Activated T-cell treated with anti-CD3 and anti-CD28 coated beads, Interleukin-2, amount 50 U/mL, for 72 hours (primary cell): Measurements from ENCODE around the gene ACSL5. TPM values are rescaled to one million over a fixed set of nuclear protein-coding genes. Genes with fewer than 3 reads are reported as not detected.

Experiments used
- ATAC-seq, 2 donors: fragments of 150-1000 bp; cut with Tn5 transposase; replicated peaks in 1 of 2; 2 replicates each; pipeline ENCODE4 v1.10.0; 2021; ENCODE audit warnings: moderate library complexity in 2 of 2, mild to moderate bottlenecking in 1 of 2
- DNase-seq, 2 donors: peaks; one replicate each; pipeline ENCODE4 v3.0.0; 2021 to 2022; ENCODE audit warnings: mixed read lengths in 1 of 2
- H3K27ac Mint-ChIP-seq: one replicate; pipeline ENCODE4 v1.8.0; 2022; ENCODE audit warnings: mild to moderate bottlenecking, moderate library complexity, mixed read lengths
- H3K27me3 Mint-ChIP-seq: one replicate; pipeline ENCODE4 v1.8.0; 2022; ENCODE audit warnings: low read depth, mixed read lengths
- H3K36me3 Mint-ChIP-seq, 2 donors: one replicate each; pipeline ENCODE4 v1.8.0; 2022; ENCODE audit warnings: mixed read lengths in 2 of 2, mild to moderate bottlenecking in 1 of 2; ENCODE audit not compliant: insufficient read depth in 2 of 2
- H3K4me1 Mint-ChIP-seq: one replicate; pipeline ENCODE4 v1.8.0; 2022; ENCODE audit warnings: low read depth, mixed read lengths
- H3K4me3 Mint-ChIP-seq, 2 donors: one replicate each; pipeline ENCODE4 v1.8.0; 2022; ENCODE audit warnings: mild to moderate bottlenecking in 2 of 2, mixed read lengths in 2 of 2, moderate library complexity in 2 of 2
- H3K9me3 Mint-ChIP-seq, 2 donors: one replicate each; pipeline ENCODE4 v1.8.0; 2022; ENCODE audit warnings: mixed read lengths in 2 of 2
- total RNA-seq, 2 donors: library from RNA; stranded (reverse); gene quantifications; one replicate each; pipeline ENCODE4 v1.2.3, GENCODE V29; 2022

The ACSL5 gene
- total RNA-seq, 2 donors from 2014 or later: 49.5 to 54.5 TPM

DNA sequence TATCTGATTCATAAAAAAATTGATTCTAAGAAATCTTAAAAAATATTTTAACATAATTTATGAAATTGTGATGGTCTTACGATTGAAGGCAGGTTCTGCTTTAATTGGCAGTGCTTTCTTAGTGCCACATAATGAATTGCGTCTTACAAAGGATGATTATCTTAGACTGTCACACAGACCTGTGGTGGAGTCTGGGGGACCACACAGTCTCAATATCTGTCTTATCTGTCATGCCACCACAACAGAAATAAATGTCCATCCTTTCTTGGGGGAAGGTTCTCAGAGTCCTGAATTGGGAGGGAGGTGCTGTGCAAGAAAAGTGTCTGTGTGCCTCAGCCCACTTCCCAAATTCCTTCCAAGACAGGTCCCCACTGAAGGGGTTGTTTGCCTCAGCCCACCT is 38.8 kb downstream of the ACSL5 start:
- Mint-ChIP-seq H3K27me3 (no peaks in the 10 kb centered on the region), H3K27ac (no peak overlapping the region), H3K4me1 (no peaks in the 10 kb centered on the region), H3K9me3 (no peaks in the 10 kb centered on the region), H3K36me3 (peaks cover 9 to 24% of the 10 kb centered on the region in 2 donors), H3K4me3 (no peak overlapping the region)
- no peak for DNase-seq
- ATAC-seq: no peak

DNA sequence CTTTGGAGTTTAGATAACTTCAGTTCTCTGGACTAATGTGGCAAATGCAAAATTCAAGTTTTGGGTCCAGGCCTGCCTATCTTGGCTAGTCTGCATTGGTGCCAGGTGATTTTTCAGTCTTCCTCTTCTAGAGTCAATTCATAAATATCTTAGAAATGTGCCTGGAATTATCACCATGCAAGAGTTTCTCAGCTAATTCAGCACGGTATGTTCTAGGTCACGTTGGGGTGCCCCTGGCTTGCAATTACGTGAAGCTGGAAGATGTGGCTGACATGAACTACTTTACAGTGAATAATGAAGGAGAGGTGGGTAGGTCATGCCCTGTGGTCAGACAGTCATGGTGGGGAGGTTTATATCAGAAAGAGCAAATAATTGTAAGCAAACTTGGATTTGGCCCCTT is 47.8 kb downstream of the ACSL5 start:
- Mint-ChIP-seq H3K27me3 (no peaks in the 10 kb centered on the region), H3K27ac (peak overlapping the region; percentile 68), H3K9me3 (no peaks in the 10 kb centered on the region), H3K36me3 (peaks cover 13 to 14% of the 10 kb centered on the region in 2 donors), H3K4me3 (no peak overlapping the region), H3K4me1 (no peaks in the 10 kb centered on the region)
- ATAC-seq: no peak
- no peak for DNase-seq

DNA sequence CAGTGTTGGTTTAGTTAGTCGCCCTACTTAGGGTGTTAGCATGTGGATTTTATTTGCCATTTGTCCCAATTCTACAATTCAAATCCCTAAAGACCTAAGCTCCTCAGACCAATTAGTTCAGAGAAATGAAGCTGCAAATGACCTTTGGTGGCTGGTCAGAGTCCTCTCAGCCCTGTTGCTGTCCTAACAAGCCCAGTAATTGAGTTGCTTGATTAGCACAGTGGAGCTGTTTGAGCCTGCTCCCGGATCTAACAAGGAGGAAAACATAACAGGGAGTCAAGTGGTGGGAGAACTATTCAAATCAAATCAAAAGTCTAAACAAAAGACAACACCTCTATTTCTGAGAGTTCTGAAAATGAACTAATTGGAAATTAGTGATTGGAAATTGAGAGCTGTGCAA is 50.7 kb downstream of the ACSL5 start:
- DNase-seq (no peak), ATAC-seq (no peak)
- Mint-ChIP-seq H3K27ac (no peak overlapping the region), H3K4me3 (no peak overlapping the region), H3K9me3 (no peaks in the 10 kb centered on the region), H3K36me3 (peaks cover 15 to 17% of the 10 kb centered on the region in 2 donors), H3K27me3 (no peaks in the 10 kb centered on the region), H3K4me1 (no peaks in the 10 kb centered on the region)

DNA sequence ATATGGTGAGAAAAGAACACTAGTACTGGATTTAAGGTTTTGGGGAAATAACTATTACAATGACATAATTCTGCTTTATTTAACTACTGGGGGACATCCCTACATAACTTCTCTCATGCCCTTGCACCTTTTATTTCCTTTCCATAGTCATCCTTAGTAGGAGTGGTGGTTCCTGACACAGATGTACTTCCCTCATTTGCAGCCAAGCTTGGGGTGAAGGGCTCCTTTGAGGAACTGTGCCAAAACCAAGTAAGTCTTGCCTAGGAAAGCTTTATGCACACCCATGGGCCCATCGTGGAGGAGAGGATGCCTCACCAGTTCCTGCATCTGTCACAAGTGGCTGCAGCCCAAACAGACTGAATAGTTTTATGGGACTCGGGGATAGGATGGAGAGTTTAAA is 52.2 kb downstream of the ACSL5 start:
- Mint-ChIP-seq H3K27ac (no peak overlapping the region), H3K4me1 (no peaks in the 10 kb centered on the region), H3K9me3 (no peaks in the 10 kb centered on the region), H3K36me3 (peaks cover 15 to 16% of the 10 kb centered on the region in 2 donors), H3K4me3 (no peak overlapping the region), H3K27me3 (no peaks in the 10 kb centered on the region)
- DNase-seq (no peak), ATAC-seq (no peak)

DNA sequence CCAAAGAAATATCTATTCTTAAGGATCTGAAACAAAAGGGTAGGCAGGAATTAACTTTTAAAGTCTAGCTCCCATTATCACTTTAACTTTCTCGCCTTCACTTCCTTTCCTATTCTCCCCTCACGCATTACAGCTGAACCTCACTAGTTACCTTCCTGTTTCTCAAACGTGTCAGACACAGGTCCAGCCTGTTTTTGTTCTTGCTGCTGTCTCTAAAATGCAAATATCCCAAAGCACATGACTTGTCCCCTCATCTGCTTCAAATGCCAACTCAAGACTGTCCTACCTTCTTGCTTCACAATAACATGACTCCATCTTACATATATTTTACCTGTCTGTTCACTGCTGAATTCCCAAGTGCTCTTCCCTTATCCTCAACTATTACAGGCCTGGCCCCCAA is 55.2 kb downstream of the ACSL5 start:
- H3K4me1 Mint-ChIP-seq: no peaks in the 10 kb centered on the region
- no peak for ATAC-seq
- no peak overlapping the region for H3K4me3 Mint-ChIP-seq
- DNase-seq: no peak
- peaks cover 13 to 26% of the 10 kb centered on the region in 2 donors for H3K36me3 Mint-ChIP-seq
- no peaks in the 10 kb centered on the region for H3K9me3 Mint-ChIP-seq
- no peaks in the 10 kb centered on the region for H3K27me3 Mint-ChIP-seq
- peak overlapping the region; percentile 18 for H3K27ac Mint-ChIP-seq

DNA sequence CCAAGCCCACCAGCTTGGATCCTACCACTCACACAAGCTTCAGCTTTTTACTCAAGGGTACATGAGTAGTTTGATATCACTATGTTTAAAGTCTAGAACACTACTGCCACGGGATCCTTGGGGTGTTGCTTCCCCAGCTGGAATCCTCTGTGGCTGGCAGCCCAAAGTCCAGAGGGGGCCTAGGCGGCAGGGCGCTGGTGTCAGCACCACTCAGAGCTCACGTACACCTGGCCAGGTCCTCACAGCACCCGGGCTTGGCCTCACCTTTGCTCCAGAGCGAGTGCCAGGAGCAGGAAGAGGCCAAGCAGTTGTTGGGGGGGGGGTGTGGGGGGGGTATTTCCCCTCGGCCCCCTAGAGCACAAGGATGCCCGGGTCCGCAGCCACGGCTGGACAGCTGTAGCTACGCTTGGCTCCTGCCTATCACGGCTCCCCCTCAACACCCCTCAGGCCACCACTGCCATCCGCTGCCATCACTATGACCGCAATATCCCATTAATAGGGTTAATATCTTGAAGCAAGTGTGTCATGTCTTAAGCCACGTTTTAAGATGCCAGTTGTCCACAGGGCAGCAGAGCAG is 55.8 kb downstream of the ACSL5 start:
- no peak for DNase-seq
- no peaks in the 10 kb centered on the region for H3K27me3 Mint-ChIP-seq
- peaks cover 13 to 29% of the 10 kb centered on the region in 2 donors for H3K36me3 Mint-ChIP-seq
- H3K4me3 Mint-ChIP-seq: no peak overlapping the region
- no peaks in the 10 kb centered on the region for H3K4me1 Mint-ChIP-seq
- H3K27ac Mint-ChIP-seq: peak overlapping the region; percentile 18
- H3K9me3 Mint-ChIP-seq: no peaks in the 10 kb centered on the region
- no peak for ATAC-seq

DNA sequence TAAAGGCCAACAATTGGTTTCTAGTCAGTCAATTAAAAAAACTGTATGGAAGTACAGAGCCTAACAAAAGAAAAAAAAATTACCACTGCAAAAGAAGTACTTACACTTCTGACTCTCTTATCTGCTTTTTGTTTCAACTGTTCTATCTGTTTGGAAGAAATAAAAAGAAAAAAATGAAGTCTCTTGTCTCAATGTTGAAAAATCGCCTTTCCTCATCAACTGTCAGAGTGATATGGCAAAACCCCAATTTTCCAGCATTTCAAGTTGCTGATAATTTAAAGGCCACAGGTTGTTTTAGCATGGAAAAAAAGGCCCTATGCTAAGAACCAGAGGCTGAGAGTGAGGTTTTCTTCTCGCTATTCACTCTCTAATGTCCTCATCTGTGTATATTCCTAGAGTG is 59.2 kb downstream of the ACSL5 start:
- DNase-seq (no peak), ATAC-seq (no peak)
- peak overlapping the region; percentile 51 for H3K27ac Mint-ChIP-seq
- H3K9me3 Mint-ChIP-seq: no peaks in the 10 kb centered on the region
- no peaks in the 10 kb centered on the region for H3K27me3 Mint-ChIP-seq
- H3K36me3 Mint-ChIP-seq: peaks cover 8 to 22% of the 10 kb centered on the region in 2 donors
- H3K4me1 Mint-ChIP-seq: no peaks in the 10 kb centered on the region
- no peak overlapping the region for H3K4me3 Mint-ChIP-seq

DNA sequence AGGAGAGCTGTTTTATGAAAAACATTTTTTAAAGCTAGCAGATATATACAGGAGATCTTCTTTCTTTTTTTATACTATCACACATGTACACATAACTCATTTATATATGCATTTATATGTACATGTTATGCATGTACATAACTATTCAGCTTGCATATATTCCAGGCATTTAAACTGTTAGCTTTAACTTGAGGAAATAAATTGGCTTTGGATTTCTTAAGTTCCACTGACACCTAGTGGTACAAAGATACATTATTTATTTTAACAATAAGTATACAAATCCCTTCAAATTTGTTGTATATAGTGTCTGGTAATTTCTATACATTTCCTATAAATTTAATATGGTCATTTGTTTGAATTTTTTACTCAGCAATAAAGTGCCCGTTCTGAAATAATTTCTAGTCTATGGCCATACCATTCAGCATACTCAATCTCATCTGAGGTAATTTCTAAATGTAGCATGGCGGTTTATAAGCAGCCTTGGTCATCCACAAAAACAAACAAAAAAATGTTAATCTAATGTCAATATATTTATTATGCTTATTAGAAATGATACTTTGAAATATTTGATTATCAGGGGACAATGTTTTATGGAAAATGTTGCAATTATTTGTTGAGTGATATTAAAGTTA is 61.2 kb downstream of the ACSL5 start:
- ATAC-seq (no peak), DNase-seq (no peak)
- Mint-ChIP-seq H3K36me3 (peaks cover 9 to 17% of the 10 kb centered on the region in 2 donors), H3K9me3 (no peaks in the 10 kb centered on the region), H3K4me1 (no peaks in the 10 kb centered on the region), H3K27ac (no peak overlapping the region), H3K4me3 (no peak overlapping the region), H3K27me3 (no peaks in the 10 kb centered on the region)

DNA sequence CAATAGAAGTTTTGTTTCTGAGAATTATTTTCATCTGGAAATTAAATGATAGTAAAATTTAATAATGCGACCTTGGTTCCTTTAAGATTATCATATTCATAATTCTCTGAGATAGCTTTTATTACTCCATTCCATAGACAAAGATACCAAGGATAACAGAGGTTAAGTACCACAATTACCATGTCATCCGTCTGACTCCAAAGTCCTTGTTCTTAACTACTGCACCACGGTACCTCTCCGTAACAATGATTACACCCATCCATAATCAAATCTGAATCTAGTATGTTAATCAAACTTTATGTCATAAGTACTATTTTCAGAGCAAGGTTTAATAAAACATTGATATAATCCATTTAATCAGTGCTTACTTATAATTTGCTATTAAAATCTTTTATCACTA is 64.4 kb downstream of the ACSL5 start:
- Mint-ChIP-seq H3K9me3 (no peaks in the 10 kb centered on the region), H3K27ac (no peak overlapping the region), H3K4me3 (no peak overlapping the region), H3K27me3 (no peaks in the 10 kb centered on the region), H3K4me1 (peaks cover 18% of the 10 kb centered on the region), H3K36me3 (peaks cover 13 to 22% of the 10 kb centered on the region in 2 donors)
- no peak for DNase-seq
- ATAC-seq: no peak

DNA sequence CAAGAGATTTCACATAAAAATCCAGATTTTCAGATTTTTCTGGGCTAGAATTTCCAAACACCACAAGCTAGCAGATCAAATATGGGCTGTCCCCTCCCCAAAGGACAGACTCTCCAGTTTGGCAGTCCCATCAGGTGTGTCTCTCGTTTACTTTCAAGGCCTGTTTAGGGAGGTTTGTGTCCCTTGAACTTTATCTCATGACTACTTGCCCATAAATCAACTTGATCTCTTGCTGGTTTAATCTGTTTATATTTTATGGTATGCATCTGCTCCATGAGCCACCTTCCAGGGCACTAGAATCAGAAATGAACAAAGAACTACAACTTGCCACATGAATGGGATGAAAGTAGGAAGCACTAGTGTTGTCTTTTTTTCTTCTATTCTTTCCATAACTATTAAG is 67.6 kb downstream of the ACSL5 start:
- H3K4me1 Mint-ChIP-seq: peaks cover 45% of the 10 kb centered on the region
- ATAC-seq (no peak), DNase-seq (no peak)
- no peaks in the 10 kb centered on the region for H3K27me3 Mint-ChIP-seq
- H3K9me3 Mint-ChIP-seq: no peaks in the 10 kb centered on the region
- H3K4me3 Mint-ChIP-seq: peak overlapping the region in 1 of 2 donors; percentile 74
- peak overlapping the region; percentile 93 for H3K27ac Mint-ChIP-seq
- H3K36me3 Mint-ChIP-seq: peaks cover 13 to 29% of the 10 kb centered on the region in 2 donors

DNA sequence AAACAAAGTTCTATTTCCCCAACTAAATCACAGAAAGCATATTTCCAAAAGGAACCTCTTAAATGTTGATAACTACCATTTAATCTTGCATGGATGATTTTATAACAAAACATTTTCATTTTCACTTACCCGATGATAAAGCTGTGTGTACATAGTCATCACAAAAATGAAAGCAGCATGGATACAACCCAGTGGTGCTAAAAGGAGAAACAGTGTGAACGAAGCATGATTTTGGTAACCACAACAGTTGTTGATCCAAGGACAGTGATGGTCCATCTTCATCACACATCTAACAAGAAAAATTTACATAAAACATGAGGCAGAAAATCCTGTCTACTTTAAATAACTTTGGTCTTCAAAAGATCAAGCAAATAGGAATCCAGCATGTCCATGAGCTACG is 68.1 kb downstream of the ACSL5 start:
- Mint-ChIP-seq H3K27me3 (no peaks in the 10 kb centered on the region), H3K4me1 (peaks cover 45% of the 10 kb centered on the region), H3K27ac (peak overlapping the region; percentile 93), H3K36me3 (peaks cover 15 to 32% of the 10 kb centered on the region in 2 donors), H3K9me3 (no peaks in the 10 kb centered on the region), H3K4me3 (peak overlapping the region; percentile 4 to 74)
- ATAC-seq: peak; percentile 16 to 49
- no peak for DNase-seq

DNA sequence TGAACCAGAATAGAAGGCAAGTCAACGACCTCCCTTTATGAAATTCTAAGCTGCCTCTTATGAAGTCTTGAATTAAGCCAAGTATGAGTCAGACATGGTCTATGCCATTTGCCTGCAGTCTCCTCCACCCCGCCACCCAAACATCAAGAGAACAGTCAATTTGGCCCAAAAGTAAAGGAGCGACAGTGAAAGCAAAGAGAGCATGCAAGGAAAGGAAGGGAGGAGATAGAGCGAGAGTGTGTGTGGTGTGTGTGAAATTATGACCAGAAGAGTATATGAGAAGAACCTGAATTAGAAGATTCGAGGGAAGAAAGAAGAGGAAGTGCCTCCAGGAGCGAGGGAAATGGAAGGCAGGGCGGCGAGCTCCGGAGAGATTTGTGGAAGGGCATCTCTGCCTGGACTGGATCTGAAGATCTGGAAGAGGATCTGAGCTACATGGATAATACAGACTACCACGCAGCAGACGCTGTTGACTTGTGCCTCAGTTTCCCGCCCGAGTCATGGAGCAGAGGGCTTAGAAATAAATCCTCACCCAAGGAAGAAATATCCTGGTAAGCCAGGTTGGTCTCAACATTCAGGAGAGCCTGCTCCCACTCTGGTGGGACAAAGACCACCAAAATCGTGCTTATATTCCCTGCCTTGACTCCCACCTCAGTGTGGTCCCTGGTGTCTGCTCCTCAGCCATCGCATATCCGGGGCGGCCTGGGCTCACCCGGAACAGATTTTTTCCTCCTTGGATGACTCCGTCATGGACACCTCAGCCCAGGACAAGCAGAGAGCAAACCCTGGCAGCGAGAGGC is 72.3 kb downstream of the ACSL5 start:
- peaks cover 9 to 34% of the 10 kb centered on the region in 2 donors for H3K36me3 Mint-ChIP-seq
- H3K9me3 Mint-ChIP-seq: no peaks in the 10 kb centered on the region
- peaks cover 66% of the 10 kb centered on the region for H3K4me1 Mint-ChIP-seq
- peak; percentile 15 to 21 for DNase-seq
- peak in 1 of 2 donors; percentile 18 for ATAC-seq
- H3K27ac Mint-ChIP-seq: peak overlapping the region; percentile 94
- H3K27me3 Mint-ChIP-seq: no peaks in the 10 kb centered on the region
- H3K4me3 Mint-ChIP-seq: peak overlapping the region; percentile 91 to 92

DNA sequence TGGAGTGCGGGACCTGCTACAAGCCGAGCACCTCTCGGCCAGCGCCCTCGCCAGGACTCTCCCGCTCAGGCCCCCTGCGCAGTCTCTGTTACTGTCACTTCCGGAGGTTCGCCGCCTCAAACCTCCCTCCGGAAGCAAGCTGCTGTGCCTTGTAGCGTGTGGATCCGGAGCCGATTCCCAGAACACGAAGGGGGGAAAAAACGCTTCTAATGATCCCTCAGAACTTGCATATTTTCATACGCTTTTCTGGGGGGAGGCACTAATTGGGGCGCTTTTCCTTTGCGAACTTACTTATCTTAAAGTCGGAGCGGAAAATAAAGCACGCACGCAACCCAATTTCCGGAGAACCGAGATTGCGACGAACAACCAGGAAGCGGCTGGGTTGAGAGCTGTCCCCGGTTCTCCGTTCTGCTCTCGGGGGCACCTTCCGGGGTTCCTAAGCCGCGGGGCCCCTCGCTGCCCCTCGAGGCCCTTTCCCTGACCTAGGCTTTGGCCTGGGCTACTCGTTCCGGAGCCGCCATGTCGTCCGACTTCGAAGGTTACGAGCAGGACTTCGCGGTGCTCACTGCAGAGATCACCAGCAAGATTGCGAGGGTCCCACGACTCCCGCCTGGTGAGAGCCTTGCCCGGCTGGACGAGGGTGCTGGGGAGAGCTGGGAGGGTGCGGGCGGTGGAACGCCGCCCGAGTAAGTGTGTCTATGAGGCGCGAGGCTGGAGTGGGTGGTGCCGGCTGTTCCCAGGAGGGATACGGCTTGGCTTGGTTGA is 73.1 kb downstream of the ACSL5 start, which contains the start of the genes VTI1A and ZDHHC6:
Gene VTI1A, plus strand, starts transcription at position 361 of the 765 bp plus-strand sequence. Its CDS starts 159 bp downstream, at position 520.
Gene ZDHHC6, minus strand, starts transcription at position 60 of the 765 bp plus-strand sequence. CDS start 1,478 bp downstream, outside the sequence.
- Mint-ChIP-seq H3K27ac (peak within 1 kb of the TSS; percentile 94), H3K36me3 (peaks cover 7 to 26% of the 10 kb centered on the region in 2 donors), H3K9me3 (no peaks in the 10 kb centered on the region), H3K4me3 (peak within 1 kb of the TSS; percentile 91 to 92), H3K4me1 (peaks cover 62% of the 10 kb centered on the region), H3K27me3 (no peaks in the 10 kb centered on the region)
- DNase-seq (peak; percentile 86 to 88), ATAC-seq (peak; percentile 94 to 96)
